ENCODE data around the gene PPP1R14B.

DNA sequence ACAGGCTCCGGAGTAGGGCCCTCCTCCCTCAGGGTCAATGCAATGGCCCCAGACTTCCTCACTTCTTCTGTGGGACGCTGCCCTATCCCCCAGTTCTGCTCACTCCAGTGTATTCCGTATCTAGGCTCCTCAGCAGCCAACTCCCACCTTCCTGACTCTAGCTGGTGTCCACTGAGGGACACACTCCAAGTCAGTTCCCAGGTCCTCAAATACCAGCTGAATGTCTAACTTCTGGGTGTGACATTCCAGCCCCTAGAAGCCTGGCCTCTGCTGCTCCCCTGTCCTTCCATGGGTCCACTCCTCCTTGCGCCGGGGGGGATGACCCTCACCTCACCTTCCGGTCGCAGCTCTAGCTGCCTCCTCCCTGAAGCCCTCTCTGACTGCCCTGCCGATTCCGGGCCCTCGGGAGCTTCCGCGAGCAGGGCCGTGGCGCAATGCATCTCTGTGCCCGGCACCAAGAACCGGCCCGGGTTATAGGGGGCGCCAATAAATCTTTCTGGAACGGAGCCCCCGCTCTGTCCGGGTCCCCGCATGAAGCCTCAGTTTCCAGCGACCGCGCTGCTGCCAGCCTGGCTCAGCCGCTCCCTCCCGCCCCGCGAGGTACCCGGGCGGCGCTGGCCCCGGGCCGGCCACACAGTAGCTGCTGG is 22.3 kb upstream of the PPP1R14B start:
- TF ChIP-seq POLR2AphosphoS5 (IDR thresholded peaks at IDR 0.05; ENCODE audit: low read depth, low read length): no peak
- no peak for TF ChIP-seq POU2F2 (IDR thresholded peaks at IDR 0.05; ENCODE audit: low read depth, low read length)
- TF ChIP-seq POLR2A (IDR thresholded peaks at IDR 0.05; ENCODE audit: low read depth, low read length): no peak
- 0 out of 2 replicates have a peak, but pooled peaks have one; percentile 20 for TF ChIP-seq TAF1 (IDR thresholded peaks at IDR 0.05; ENCODE audit: low read depth, low read length)
